Brain pericyte (primary cell): Measurements from ENCODE around the gene PEAK1.
A peak's percentile ranks its signal among the peaks of the same experiment; 100 is the strongest.
"Not testable (repeated sequence)": the region's sequence is repeated elsewhere in the genome, so short reads cannot be mapped to it uniquely, and the experiment has no call there.

Experiments used
- DNase-seq: peaks from one replicate; pipeline ENCODE4 v3.0.0-alpha.2; 2012; ENCODE audit warnings: low read depth, low spot score

The PEAK1 gene

DNA sequence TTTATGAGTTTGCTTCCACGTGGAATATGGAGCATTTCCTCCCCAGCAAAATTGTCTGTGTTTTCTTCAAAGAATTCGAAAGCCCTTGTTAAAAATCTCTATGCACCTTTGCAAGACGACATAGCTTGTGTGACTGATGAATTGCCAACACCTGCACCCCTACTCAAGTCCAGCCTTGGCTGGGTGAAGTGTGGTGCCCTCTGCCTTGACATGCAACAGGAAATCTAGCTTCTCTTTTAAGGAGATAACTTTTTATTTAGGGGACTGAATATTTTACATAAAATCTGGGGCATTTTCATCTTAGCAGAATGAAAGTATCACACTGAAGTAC is 1.4 kb upstream of the PEAK1 start:
- DNase-seq, result no peak

DNA sequence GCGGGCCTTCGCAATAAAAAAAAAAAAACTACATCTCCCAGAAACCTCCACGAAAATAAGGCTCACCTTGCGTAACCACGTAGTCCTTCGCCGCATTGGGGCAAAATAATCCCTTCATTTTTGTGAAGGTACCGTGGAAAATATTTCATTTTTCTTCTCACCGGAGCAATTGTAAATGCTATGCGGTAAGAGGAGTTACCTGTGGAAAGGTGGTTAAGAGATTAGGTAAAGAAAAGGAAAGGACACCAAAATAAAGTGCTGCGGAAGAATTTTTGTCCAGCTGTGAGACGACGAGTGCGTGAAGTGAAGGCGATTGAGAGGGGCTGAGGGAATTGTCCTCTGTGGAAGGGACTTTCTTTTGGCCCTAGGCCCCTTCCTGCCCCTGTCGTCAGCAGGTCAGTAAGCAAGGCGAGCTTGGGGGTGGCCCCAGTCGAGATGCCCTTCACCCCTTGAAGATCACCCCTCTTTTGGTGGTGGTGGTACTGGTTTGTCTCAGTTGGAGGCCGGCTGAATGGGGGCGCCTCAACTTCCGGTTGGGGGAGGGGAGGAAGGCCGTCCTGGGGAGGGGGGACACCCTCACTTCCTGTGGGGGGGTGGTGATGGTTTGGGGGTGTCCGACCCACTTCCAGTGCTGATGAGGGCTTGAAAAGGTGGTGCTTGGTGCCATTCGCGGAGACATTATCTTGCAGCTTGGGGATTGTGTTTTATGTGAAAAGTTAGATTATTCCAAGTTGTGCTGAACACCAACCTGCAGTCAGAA is 886 bp upstream of the PEAK1 start, which contains the start of gene HMG20A:
Gene HMG20A (plus strand): TSS at position 279 of the 760 bp plus-strand sequence. CDS start 37,520 bp downstream, outside the sequence.
- DNase-seq, result peak; percentile 74

GRCh38 chr15:77418966-77419835 is 703 bp downstream of the PEAK1 start:
- peak; percentile 15 for DNase-seq

- DNase-seq, result no peak
Observed at GRCh38 chr15:77418391-77418965, 1.4 kb downstream of the PEAK1 start.

- no peak for DNase-seq
Observed at GRCh38 chr15:77417602-77418001, 2.3 kb downstream of the PEAK1 start.

GRCh38 chr15:77416954-77417353 is 3.0 kb downstream of the PEAK1 start:
- no peak for DNase-seq

- no peak for DNase-seq
Observed at GRCh38 chr15:77416148-77416455, 3.8 kb downstream of the PEAK1 start.

DNA sequence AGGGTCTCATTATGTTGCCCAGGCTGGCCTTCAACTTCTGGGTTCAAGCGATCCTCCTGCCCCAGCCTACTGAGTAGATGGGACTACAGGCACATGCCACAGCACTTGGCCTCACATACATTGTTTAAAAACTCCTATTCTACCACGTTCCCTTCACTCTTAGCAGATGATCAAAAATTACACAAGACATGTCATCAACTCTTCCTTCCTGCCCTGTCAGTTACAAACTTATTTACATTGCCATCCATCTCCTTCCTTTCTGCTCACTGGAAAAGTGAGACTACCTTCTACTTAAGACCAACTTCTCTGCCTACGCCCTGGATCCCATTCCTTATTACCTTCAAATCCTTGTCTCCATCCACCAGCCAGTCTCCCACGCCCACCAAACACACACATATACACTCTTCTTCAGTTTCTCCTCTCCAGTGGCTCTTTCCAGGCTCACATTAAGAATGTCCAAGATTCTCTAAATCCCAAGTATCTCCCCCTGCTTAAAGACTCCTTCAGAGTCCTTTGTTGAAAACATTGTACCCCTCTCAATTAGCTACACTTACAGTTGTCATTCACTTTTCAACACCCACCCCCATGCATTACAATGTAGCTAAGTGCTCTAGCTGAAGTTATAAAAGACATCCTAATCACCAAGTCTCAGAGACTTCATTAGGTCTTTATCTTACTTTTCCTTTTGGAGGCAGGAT is 4.3 kb downstream of the PEAK1 start:
- no peak for DNase-seq

DNA sequence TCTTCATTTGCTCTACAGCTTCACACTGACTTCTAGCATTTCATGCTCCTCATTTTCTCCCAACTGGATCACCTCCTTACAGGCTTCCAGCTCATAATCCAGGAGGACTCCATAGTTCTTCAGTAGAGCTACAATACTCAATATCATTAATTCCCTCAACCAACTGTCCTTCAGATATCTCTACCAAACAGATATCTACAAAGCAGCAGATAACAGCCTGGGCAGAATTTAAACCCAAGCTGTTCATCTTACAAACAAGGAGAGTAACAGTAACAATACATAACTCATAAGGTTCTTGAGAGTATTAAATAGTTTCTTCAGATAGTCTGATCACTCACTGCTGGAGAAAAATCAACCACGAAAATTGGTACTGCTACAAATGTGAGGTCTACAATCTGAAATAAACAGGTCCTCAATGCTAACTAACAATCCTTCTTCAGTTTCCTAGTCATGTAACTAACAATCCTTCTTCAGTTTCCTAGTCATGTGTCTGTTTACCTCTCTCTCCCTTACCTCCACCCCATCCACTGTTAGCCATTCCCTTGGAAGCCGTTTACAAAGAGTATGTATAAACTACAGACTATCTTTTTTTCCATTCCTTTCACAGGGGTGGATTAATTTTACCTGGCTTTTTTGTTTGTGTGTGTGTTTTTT is 5.0 kb downstream of the PEAK1 start:
- DNase-seq, result no peak

- no peak for DNase-seq
Observed at GRCh38 chr15:77413699-77414349, 6.1 kb downstream of the PEAK1 start.

- DNase-seq, result no peak
Observed at GRCh38 chr15:77412972-77413698, 6.8 kb downstream of the PEAK1 start.

DNA sequence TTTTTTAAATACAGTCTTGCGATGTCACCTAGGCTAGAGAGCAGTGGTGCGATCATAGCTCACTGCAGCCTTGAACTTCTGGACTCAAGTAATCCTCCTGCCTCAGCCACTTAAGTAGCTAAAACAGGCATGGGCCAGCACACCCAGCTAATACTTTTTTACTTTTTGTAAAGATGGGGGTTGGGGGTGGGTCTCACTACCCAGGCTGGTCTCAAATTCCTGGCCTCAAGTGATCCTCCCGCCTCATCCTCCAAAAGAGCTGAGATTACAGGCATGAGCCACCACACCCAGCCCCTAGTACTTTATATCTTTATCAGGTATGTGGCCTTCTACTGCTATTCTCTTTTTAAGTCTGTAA is 8.3 kb downstream of the PEAK1 start:
- DNase-seq, result no peak

- DNase-seq, result no peak
Observed at GRCh38 chr15:77410701-77411618, 8.9 kb downstream of the PEAK1 start.

DNA sequence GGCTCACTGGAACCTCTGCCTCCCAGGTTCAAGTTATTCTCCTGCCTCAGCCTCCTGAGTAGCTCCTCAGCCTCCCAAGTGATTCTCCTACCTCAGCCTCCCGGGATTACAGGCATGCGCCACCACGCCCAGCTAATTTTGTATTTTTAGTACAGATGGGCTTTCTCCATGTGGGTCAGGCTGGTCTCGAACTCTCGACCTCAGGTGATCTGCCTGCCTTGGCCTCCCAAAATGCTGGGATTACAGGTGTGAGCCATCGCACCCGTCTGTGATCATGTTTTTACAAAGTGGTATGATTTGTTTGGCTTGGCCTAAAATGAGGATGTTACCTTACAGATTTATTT is 9.8 kb downstream of the PEAK1 start:
- DNase-seq, result not testable (repeated sequence)

DNA sequence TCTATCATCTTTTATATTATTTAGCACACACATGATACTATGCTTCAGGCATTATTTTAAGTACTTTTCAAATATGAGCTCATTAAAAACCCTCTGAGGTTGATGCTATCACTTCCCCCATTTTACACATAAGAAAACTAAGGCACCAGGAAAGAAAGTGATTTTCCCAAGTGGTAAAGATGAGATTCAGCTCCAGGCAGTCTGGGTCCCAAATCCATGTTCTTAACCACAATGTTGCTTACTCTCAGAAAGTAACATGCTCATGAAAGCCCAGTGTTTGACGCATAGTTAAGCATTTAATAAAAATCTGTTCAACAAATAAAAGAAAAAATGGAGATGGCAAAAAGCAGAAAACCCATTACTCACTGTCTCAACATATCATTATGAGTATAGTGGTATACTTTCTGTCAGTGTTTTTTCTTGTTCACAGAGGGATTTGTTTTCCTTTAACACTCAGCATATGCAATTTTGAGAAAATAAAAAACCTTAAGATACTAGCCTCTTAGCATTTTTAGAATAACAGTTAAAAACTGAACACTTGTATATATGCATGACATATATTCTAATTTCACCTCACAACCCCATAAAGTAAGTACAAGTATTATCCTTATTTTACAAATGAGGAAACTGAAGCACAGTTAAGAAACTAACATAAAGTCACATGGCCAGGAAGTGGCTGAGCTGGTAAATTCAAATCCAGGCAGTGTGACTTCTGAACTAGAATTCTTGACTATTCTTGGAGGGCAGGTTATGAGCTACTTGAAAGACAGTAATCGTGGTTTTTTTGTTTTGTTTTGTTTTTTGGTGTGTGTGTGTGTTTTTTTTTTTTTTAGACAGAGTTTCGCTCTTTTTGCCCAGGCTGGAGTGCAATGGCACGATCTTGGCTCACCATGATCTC is 10.4 kb downstream of the PEAK1 start:
- DNase-seq, result no peak

DNA sequence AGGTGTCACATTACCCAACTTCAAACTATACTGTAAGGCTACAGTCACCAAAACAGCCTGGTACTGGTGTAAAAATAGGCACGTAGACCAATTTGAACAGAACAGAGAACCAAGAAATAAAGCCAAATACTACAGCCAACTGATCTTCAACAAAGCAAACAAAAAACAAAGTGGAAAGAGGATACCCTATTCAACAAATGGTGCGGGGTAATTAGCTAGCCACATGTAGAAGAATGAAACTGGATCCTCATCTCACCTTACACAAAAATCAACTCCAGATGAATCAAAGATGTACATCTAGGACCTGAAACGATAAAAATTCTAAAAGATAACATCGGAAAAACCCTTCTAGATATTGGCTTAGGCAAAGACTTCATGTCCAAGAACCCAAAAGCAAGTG is 13.1 kb downstream of the PEAK1 start:
- no peak for DNase-seq

- DNase-seq, result not testable (repeated sequence)
Observed at GRCh38 chr15:77406173-77406759, 13.6 kb downstream of the PEAK1 start.

GRCh38 chr15:77402740-77403379 is 17.0 kb downstream of the PEAK1 start:
- DNase-seq, result peak; percentile 17
